ENCODE data around the gene FSTL4.

GRCh38 chr5:133327946-133328401, 284.4 kb downstream of the FSTL4 start:
- no peak for TF ChIP-seq POLR2A (IDR thresholded peaks at IDR 0.05)
- TF ChIP-seq, protein P1, sequence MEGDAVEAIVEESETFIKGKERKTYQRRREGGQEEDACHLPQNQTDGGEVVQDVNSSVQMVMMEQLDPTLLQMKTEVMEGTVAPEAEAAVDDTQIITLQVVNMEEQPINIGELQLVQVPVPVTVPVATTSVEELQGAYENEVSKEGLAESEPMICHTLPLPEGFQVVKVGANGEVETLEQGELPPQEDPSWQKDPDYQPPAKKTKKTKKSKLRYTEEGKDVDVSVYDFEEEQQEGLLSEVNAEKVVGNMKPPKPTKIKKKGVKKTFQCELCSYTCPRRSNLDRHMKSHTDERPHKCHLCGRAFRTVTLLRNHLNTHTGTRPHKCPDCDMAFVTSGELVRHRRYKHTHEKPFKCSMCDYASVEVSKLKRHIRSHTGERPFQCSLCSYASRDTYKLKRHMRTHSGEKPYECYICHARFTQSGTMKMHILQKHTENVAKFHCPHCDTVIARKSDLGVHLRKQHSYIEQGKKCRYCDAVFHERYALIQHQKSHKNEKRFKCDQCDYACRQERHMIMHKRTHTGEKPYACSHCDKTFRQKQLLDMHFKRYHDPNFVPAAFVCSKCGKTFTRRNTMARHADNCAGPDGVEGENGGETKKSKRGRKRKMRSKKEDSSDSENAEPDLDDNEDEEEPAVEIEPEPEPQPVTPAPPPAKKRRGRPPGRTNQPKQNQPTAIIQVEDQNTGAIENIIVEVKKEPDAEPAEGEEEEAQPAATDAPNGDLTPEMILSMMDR (IDR thresholded peaks at IDR 0.05), result no peak

All from prostate gland (tissue), 2 donors.